Activated CD4-positive, alpha-beta T cell treated with anti-CD3 and anti-CD28 coated beads, Interleukin-10, Interleukin-2, amounts not matched to agents 100 ng/mL and 50 ng/mL, durations not matched to agents 16 hours and 8 hours (primary cell): ENCODE measurements around the gene CIAO2B.
A peak's percentile ranks its signal among the peaks of the same experiment; 100 is the strongest.
"Not testable (repeated sequence)": the region's sequence is repeated elsewhere in the genome, so short reads cannot be mapped to it uniquely, and the experiment has no call there.

Source experiments
- DNase-seq: peaks from one replicate; pipeline ENCODE4 v3.0.0-alpha.2; 2020

CIAO2B gene

GRCh38 chr16:66934138-66934838 is at the start of gene CIAO2B:
CIAO2B (minus strand) TSS chr16:66934402; CDS start chr16:66934364, 38 bp downstream.
- peak; percentile 93 for DNase-seq

GRCh38 chr16:66983033-66983432 is 48.8 kb upstream of the CIAO2B start:
- DNase-seq: no peak

GRCh38 chr16:66979011-66979717 is 45.0 kb upstream of the CIAO2B start:
- DNase-seq: no peak

- peak; percentile 93 for DNase-seq
Measured at GRCh38 chr16:66977341-66978113, 43.3 kb upstream of the CIAO2B start.

GRCh38 chr16:66976746-66977145 is 42.5 kb upstream of the CIAO2B start:
- DNase-seq: no peak

GRCh38 chr16:66975302-66975893 is 41.2 kb upstream of the CIAO2B start:
- no peak for DNase-seq

- DNase-seq: peak; percentile 67
Measured at GRCh38 chr16:66974932-66975246, 40.7 kb upstream of the CIAO2B start.

GRCh38 chr16:66974156-66974931 is 40.1 kb upstream of the CIAO2B start:
- not testable (repeated sequence) for DNase-seq

GRCh38 chr16:66973716-66974115 is 39.5 kb upstream of the CIAO2B start:
- no peak for DNase-seq

GRCh38 chr16:66972983-66973382 is 38.8 kb upstream of the CIAO2B start:
- no peak for DNase-seq

GRCh38 chr16:66970775-66971720 is 36.8 kb upstream of the CIAO2B start:
- no peak for DNase-seq

GRCh38 chr16:66968847-66969246 is 34.6 kb upstream of the CIAO2B start:
- no peak for DNase-seq

GRCh38 chr16:66964049-66964448 is 29.8 kb upstream of the CIAO2B start:
- DNase-seq: no peak

GRCh38 chr16:66961914-66962313 is 27.7 kb upstream of the CIAO2B start:
- peak; percentile 35 for DNase-seq

GRCh38 chr16:66961065-66961744 is 27.0 kb upstream of the CIAO2B start, which contains the start of gene CES3:
CES3 (plus strand) TSS chr16:66961266; CDS start chr16:66961308, 42 bp downstream.
- peak; percentile 84 for DNase-seq

- no peak for DNase-seq
Measured at GRCh38 chr16:66960270-66960669, 26.1 kb upstream of the CIAO2B start.

- no peak for DNase-seq
Measured at GRCh38 chr16:66959704-66960161, 25.5 kb upstream of the CIAO2B start.

- no peak for DNase-seq
Measured at GRCh38 chr16:66958857-66959703, 24.9 kb upstream of the CIAO2B start.

GRCh38 chr16:66956154-66956457 is 21.9 kb upstream of the CIAO2B start:
- not testable (repeated sequence) for DNase-seq
